Measurements from ENCODE around the gene GCSAM. TPM values are rescaled to one million over a fixed set of nuclear protein-coding genes. Genes with fewer than 3 reads are reported as not detected.

GCSAM gene
- total and polyA plus RNA-seq, 4 donors, result 0.08 to 0.75 (median 0.27) TPM; not detected in 1

DNA sequence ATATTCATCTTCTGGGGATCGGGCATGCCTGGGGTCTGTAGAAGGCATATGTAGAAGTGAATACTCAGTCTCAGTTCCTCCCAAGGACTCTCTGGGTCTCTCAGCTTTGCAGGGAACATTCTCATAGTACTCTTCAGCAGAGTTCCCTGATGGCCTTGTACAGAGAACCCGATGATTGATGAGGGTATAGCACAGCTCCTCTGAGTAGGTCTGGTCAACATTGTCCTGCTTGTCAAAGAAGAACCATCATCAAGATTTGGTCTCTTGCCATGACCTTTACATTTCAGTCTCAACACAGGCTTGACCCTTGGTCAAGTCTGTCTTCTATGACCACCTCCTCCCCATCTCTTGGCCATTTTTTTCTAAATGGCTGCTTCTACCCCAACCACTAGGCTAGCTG lies 9.5 kb downstream of the GCSAM start:
- Histone ChIP-seq H3K27me3 (ENCODE audit: control insufficient read depth in 4 of 4, insufficient read depth in 4 of 4, low read length in 3 of 4) (peaks cover 0 to 5% (median under 1%) of the 10 kb centered on the region in 4 donors), H3K9me3 (ENCODE audit: control insufficient read depth in 4 of 4, low read length in 3 of 4) (no peaks in the 10 kb centered on the region), H3K27ac (ENCODE audit: low read depth in 1 of 2, low read length in 2 of 2) (no peak overlapping the region), H3K36me3 (ENCODE audit: control insufficient read depth in 4 of 4, insufficient read depth in 3 of 4, low read depth in 1 of 4, low read length in 3 of 4) (no peaks in the 10 kb centered on the region), H3K9ac (ENCODE audit: low read depth in 1 of 2, low read length in 2 of 2) (no peak overlapping the region), H3K4me1 (ENCODE audit: control insufficient read depth in 4 of 4, insufficient read depth in 4 of 4, low read length in 3 of 4) (peaks cover 0 to 5% (median 0%) of the 10 kb centered on the region in 4 donors), H3K4me3 (ENCODE audit: low read depth in 1 of 3, low read length in 3 of 3) (no peak overlapping the region)
- TF ChIP-seq, protein P1, sequence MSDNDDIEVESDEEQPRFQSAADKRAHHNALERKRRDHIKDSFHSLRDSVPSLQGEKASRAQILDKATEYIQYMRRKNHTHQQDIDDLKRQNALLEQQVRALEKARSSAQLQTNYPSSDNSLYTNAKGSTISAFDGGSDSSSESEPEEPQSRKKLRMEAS (IDR thresholded peaks at IDR 0.05), result no peak
- TF ChIP-seq, protein P2, sequence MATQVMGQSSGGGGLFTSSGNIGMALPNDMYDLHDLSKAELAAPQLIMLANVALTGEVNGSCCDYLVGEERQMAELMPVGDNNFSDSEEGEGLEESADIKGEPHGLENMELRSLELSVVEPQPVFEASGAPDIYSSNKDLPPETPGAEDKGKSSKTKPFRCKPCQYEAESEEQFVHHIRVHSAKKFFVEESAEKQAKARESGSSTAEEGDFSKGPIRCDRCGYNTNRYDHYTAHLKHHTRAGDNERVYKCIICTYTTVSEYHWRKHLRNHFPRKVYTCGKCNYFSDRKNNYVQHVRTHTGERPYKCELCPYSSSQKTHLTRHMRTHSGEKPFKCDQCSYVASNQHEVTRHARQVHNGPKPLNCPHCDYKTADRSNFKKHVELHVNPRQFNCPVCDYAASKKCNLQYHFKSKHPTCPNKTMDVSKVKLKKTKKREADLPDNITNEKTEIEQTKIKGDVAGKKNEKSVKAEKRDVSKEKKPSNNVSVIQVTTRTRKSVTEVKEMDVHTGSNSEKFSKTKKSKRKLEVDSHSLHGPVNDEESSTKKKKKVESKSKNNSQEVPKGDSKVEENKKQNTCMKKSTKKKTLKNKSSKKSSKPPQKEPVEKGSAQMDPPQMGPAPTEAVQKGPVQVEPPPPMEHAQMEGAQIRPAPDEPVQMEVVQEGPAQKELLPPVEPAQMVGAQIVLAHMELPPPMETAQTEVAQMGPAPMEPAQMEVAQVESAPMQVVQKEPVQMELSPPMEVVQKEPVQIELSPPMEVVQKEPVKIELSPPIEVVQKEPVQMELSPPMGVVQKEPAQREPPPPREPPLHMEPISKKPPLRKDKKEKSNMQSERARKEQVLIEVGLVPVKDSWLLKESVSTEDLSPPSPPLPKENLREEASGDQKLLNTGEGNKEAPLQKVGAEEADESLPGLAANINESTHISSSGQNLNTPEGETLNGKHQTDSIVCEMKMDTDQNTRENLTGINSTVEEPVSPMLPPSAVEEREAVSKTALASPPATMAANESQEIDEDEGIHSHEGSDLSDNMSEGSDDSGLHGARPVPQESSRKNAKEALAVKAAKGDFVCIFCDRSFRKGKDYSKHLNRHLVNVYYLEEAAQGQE (IDR thresholded peaks at IDR 0.05), result no peak
- no peak for TF ChIP-seq FOXA1 (IDR thresholded peaks at IDR 0.05)
- no peak for TF ChIP-seq NR2F2 (IDR thresholded peaks at IDR 0.05)
- no peak for TF ChIP-seq HNF4G (IDR thresholded peaks at IDR 0.05)
- no peak for TF ChIP-seq SP1 (IDR thresholded peaks at IDR 0.05)
- no peak for TF ChIP-seq HNF4A (conservative IDR thresholded peaks at IDR 0.05)
- TF ChIP-seq EGR1 (IDR thresholded peaks at IDR 0.05; ENCODE audit: low read depth in 2 of 2), result no peak
- no peak for TF ChIP-seq TAF1 (conservative IDR thresholded peaks at IDR 0.05)
- TF ChIP-seq RXRA (IDR thresholded peaks at IDR 0.05), result no peak
- no peak for TF ChIP-seq FOXA2 (IDR thresholded peaks at IDR 0.05)
- no peak for TF ChIP-seq YY1 (IDR thresholded peaks at IDR 0.05)
- TF ChIP-seq, protein P3, sequence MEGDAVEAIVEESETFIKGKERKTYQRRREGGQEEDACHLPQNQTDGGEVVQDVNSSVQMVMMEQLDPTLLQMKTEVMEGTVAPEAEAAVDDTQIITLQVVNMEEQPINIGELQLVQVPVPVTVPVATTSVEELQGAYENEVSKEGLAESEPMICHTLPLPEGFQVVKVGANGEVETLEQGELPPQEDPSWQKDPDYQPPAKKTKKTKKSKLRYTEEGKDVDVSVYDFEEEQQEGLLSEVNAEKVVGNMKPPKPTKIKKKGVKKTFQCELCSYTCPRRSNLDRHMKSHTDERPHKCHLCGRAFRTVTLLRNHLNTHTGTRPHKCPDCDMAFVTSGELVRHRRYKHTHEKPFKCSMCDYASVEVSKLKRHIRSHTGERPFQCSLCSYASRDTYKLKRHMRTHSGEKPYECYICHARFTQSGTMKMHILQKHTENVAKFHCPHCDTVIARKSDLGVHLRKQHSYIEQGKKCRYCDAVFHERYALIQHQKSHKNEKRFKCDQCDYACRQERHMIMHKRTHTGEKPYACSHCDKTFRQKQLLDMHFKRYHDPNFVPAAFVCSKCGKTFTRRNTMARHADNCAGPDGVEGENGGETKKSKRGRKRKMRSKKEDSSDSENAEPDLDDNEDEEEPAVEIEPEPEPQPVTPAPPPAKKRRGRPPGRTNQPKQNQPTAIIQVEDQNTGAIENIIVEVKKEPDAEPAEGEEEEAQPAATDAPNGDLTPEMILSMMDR (IDR thresholded peaks at IDR 0.05; ENCODE audit: low read depth, low read length, missing input control), result no peak
- TF ChIP-seq, protein P4, sequence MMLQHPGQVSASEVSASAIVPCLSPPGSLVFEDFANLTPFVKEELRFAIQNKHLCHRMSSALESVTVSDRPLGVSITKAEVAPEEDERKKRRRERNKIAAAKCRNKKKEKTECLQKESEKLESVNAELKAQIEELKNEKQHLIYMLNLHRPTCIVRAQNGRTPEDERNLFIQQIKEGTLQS (IDR thresholded peaks at IDR 0.05), result no peak
- TF ChIP-seq, protein P5, sequence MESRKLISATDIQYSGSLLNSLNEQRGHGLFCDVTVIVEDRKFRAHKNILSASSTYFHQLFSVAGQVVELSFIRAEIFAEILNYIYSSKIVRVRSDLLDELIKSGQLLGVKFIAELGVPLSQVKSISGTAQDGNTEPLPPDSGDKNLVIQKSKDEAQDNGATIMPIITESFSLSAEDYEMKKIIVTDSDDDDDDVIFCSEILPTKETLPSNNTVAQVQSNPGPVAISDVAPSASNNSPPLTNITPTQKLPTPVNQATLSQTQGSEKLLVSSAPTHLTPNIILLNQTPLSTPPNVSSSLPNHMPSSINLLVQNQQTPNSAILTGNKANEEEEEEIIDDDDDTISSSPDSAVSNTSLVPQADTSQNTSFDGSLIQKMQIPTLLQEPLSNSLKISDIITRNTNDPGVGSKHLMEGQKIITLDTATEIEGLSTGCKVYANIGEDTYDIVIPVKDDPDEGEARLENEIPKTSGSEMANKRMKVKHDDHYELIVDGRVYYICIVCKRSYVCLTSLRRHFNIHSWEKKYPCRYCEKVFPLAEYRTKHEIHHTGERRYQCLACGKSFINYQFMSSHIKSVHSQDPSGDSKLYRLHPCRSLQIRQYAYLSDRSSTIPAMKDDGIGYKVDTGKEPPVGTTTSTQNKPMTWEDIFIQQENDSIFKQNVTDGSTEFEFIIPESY (IDR thresholded peaks at IDR 0.05), result no peak
- no peak for TF ChIP-seq GABPA (IDR thresholded peaks at IDR 0.05 in 1 of 2, conservative IDR thresholded peaks at IDR 0.05 in 1 of 2)
- TF ChIP-seq JUND (IDR thresholded peaks at IDR 0.05), result no peak
- TF ChIP-seq RAD21 (IDR thresholded peaks at IDR 0.05), result no peak
- 92% methylated on average over 2 of the region's 2 CpGs for WGBS
- no peak for DNase-seq (ENCODE audit: low spot score)

All from liver (tissue), 9 donors.